Measurements from ENCODE around the gene SPR. TPM values are rescaled to one million over a fixed set of nuclear protein-coding genes. Genes with fewer than 3 reads are reported as not detected.

The SPR gene
- total RNA-seq, 4 donors from 2014 or later, result 24.3 to 54.3 (median 42.8) TPM

DNA sequence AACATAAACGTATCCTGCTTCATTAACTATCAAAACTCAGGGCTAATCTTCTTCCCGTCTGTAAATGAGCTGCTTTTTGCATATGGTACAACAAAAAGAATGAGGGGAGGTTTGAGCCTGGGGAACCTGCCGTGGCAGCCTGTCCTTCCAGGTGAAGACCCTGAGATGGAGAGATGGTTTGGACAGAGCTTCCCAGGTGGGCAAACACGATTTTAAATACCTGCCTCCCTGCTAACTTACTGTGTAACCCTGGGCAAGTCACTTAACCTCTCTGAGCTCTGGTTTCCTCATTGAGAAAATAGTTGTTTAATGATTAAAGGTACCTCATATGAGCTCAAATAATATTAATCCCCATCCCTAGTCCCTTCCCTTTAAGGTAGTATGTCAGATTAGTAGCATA lies 39.2 kb downstream of the SPR start:
- ATAC-seq (ENCODE audit: low FRiP score), result no peak
- TF ChIP-seq, protein P1, sequence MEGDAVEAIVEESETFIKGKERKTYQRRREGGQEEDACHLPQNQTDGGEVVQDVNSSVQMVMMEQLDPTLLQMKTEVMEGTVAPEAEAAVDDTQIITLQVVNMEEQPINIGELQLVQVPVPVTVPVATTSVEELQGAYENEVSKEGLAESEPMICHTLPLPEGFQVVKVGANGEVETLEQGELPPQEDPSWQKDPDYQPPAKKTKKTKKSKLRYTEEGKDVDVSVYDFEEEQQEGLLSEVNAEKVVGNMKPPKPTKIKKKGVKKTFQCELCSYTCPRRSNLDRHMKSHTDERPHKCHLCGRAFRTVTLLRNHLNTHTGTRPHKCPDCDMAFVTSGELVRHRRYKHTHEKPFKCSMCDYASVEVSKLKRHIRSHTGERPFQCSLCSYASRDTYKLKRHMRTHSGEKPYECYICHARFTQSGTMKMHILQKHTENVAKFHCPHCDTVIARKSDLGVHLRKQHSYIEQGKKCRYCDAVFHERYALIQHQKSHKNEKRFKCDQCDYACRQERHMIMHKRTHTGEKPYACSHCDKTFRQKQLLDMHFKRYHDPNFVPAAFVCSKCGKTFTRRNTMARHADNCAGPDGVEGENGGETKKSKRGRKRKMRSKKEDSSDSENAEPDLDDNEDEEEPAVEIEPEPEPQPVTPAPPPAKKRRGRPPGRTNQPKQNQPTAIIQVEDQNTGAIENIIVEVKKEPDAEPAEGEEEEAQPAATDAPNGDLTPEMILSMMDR (IDR thresholded peaks at IDR 0.05), result no peak
- DNase-seq (ENCODE audit: low spot score), result no peak

DNA sequence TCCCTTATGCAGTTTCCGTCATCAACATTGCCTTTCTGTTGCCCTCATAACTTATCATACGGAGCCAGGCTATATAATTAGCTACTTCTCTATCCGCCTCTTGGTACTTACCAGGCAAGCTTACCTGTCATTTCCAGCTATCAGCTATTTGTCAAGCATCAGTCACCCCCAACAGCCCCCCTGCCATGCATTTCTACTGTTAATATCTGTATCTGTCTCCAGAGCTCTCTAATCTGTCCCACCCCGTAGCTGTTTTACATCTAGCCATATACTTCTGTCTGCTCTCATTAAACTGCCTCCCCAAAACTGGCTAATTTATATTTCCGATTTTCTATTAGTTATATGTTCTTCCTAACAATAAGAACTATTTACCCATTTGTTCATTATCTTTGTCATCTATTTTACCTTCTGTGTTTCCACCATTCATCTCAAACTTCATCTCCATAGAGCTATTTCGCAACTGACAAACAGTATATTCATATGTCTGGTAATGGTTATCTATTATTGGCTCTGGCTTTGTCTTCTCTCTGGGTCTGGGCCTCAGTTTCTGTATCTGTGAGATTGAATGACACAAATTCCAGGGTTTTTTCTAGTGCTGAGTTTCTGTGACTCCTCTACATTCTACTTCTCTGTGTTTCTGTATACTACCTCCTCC lies 39.7 kb downstream of the SPR start:
- ATAC-seq (ENCODE audit: low FRiP score), result no peak
- TF ChIP-seq, protein P1 (IDR thresholded peaks at IDR 0.05), result no peak

DNA sequence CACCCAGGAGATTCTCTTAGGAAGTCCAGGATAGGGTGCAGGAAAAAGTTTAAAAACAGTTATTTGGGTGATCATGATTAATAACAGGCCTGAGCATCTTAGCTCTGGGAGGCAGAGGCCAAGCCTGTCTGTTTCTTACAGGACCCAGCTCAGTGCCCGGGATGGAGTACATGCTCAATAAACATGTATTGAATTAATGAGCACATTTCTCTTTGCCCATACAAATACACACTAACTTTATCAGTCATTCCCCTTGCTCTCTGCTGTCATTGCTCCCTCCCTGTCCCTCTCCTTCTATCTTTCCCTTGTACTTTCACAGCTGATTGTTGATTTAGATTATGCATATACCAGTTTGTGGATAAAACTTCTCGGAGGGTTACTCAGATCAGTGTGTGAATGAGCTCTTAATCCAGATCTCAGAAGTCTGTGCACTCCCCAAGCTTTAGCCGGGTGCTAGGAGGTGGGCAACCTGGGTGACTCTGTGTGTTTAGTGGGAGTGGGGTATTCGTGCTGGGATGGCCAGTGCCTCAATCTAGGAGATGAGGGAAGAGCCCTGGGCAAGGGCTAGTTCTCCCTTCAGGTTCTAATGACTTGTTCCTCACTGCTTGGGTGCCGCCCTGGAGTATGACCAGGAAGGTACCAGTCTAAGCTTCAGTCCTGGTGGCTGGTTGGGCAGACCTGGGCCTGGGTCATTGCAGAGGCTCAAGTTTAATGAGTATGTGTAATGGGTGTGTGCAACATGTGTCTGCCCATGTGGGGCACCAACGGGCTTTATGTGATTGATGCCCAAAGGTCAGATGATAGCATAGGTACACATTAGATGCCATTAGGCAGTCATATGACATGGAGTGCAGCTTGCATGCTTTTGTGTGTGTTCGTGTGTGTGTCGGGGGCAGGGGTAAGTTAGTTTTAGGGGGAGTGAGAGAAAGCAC lies 40.7 kb downstream of the SPR start:
- TF ChIP-seq, protein P1 (IDR thresholded peaks at IDR 0.05), result no peak
- no peak for ATAC-seq (ENCODE audit: low FRiP score)

More for the DNA sequence above, 39.7 kb downstream of the SPR start:
- no peak for DNase-seq (ENCODE audit: low spot score)

DNA sequence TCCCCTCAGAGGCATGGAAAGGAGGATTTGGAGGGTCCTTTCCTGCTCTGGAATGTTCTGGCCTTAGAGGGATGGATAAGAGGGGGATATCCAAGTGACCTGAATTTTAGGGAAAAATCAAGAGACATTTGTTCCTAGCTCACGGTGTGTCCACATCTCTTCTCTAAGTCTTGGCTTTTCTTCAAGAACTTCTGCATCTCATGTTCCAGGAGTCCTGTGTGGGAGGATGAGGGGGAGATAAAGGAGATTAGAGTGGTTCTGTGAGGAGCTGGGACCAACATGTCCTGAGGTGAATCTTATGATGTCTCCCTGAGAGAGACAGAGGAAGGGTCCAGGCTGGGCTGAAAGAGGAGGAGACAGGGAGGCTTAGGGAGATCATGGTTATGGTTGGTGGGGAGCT lies 41.8 kb downstream of the SPR start:
- ATAC-seq (ENCODE audit: low FRiP score) (no peak), DNase-seq (ENCODE audit: low spot score) (peak; percentile 4)

More for the DNA sequence above, 40.7 kb downstream of the SPR start:
- DNase-seq (ENCODE audit: low spot score), result peak; percentile 1

DNA sequence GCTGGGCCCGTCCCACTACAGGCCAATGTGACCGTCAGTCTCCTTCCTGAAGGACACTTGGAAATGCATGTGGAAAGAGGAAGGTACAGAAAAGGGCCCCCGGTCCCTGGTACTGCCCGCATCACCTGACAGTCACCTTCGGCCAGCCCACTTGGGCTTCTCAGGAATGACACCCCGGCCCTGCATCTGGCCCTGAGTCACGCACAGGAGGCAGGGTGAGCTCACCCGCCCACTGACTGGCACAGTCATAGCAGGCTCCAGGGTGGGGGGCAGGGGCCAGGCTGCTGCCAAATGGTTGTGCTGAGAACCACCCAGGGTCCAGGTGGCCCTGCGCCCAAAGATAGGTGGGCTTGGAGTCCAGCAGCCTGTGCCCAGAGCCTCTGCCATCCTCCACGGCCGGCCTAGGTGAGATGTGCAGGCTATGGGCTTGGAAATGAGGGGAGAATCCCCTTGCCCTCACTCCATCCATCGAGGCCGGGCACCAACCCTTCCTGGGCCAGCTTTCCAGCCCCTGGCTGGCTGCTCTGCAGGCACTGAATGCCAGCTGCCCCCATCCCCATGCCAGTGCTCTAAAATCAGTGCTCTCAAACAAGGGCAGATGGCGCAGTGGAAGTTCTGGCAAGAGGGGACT lies 44.2 kb downstream of the SPR start:
- DNase-seq (ENCODE audit: low spot score), result no peak
- ATAC-seq (ENCODE audit: low FRiP score), result no peak
- TF ChIP-seq, protein P1 (IDR thresholded peaks at IDR 0.05), result no peak

More for the DNA sequence above, 41.8 kb downstream of the SPR start:
- TF ChIP-seq, protein P1 (IDR thresholded peaks at IDR 0.05), result no peak

DNA sequence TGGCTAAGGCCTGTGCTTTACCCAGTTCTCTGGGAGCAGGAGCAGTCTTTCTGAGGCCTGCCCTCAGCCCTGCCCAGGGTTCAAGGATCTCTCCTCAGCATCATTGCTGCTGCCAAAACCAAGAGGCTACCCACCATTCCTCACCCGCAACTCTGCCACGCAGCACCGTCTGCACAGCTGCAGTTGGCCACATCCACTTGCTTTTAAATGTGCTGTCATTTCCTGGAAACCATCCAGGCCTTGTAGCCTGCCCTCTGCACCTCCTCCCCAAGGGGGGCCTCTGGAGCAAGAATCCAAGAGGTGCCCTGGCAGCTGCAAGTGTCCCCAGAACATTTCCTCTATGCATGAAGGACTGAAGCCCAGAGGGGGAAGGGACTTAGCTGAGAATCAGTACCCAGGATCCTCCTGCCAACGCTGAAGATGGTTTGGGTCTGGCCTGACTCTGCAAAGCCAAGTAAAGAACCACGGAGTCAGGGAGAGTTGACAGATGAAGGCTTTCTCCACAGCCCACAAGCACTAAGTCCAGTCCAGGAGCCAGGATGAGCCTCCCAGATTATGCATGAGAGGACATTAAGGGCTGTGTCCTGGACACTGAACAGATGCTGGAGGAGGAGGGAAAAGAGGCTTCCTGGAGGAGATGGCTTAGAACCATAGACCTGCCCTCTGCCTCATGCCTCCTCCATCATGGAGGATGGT lies 45.0 kb downstream of the SPR start:
- no peak for ATAC-seq (ENCODE audit: low FRiP score)
- TF ChIP-seq, protein P1 (IDR thresholded peaks at IDR 0.05), result no peak
- no peak for DNase-seq (ENCODE audit: low spot score)

All from omental fat pad (tissue), 4 donors.